GM12875 (cell line): ENCODE measurements around the gene RBM12.

Experiments
- H3K4me3 ChIP-seq: one replicate; pipeline ENCODE4 v1.5.1; 2011; ENCODE audit warnings: low read depth, low read length, control low read depth
- CTCF ChIP-seq: IDR thresholded peaks from 2 replicates; pipeline ENCODE4 v1.5.1; 2011; ENCODE audit warnings: low read depth, mild to moderate bottlenecking, control low read depth, inconsistent platforms, low read length, moderate library complexity, borderline replicate concordance; ENCODE audit not compliant: insufficient read depth

RBM12 gene

GRCh38 chr20:35607003-35607735 lies 57.5 kb downstream of the RBM12 start:
- no peak for TF ChIP-seq CTCF
- no peak overlapping the region for H3K4me3 ChIP-seq

GRCh38 chr20:35606127-35606526 lies 58.6 kb downstream of the RBM12 start:
- H3K4me3 ChIP-seq = no peak overlapping the region
- no peak for TF ChIP-seq CTCF

- no peak for TF ChIP-seq CTCF
- no peak overlapping the region for H3K4me3 ChIP-seq
Measured at GRCh38 chr20:35604449-35604747, 60.3 kb downstream of the RBM12 start.

- no peak overlapping the region for H3K4me3 ChIP-seq
- TF ChIP-seq CTCF = no peak
Measured at GRCh38 chr20:35603695-35604448, 60.8 kb downstream of the RBM12 start.

GRCh38 chr20:35602851-35603495 lies 61.7 kb downstream of the RBM12 start:
- TF ChIP-seq CTCF = no peak
- no peak overlapping the region for H3K4me3 ChIP-seq

GRCh38 chr20:35601990-35602389 lies 62.7 kb downstream of the RBM12 start:
- H3K4me3 ChIP-seq = no peak overlapping the region

More at GRCh38 chr20:35601990-35602389, 62.7 kb downstream of the RBM12 start:
- TF ChIP-seq CTCF = no peak
